Ramos (cell line): ENCODE data around the gene NFKB1.

ENCODE experiments used
- in situ Hi-C: fragments of 300-500 bp; cut with MboI; formaldehyde crosslinking; loops from one replicate; pipeline ENCODE4 v1.14.3; 2022; ENCODE audit warnings: low sequenced_read_pairs; ENCODE audit not compliant: unreplicated experiment

Gene NFKB1

DNA sequence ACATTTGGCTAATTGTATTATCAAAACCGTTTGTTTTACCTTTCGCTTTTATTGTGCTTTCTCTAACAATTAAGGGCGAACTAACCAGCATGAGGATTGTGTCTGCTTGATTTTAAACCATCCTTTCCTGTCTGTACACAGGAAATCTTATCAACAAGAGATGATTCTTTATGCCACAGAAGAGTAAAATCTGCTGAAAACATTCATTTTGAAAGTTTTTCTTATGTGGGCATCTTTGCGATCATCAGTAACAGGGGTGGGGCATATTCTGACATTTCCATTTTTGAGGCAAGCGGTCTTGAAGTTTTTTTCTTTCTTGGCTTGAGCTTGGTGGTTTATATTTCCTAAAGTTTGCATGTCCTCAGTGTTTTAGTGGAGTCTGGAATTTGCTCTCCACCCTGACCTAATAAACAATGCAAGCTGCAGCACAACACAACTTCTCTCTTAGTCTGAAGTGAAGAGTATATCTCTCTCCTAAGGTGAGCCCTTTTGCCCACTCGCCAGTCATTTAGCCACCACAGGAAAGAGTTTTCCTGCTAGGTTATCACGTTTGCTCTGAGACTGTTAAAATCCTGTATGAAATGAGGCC, 26.6 kb downstream of the NFKB1 start:
- in situ Hi-C loops, result no loop called here

DNA sequence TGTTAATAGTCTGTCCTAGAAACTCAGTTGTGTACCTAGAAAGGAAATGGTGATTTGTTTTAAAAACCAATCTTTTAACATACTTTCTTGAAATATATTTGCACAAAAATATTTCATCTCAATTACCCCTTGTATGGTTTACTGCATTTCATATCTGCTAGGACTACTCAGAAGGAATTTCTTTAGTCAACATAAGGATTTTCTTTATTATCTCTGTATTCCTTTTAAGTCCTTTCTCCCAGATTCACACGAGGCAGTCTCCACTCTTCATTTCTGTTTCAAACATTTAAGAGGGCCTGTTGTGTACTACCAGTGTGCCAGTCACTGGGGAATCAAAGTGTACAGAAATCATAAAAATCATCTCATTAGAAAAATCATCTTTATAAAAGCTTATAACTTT, 28.8 kb downstream of the NFKB1 start:
- in situ Hi-C loops, result no loop called here

DNA sequence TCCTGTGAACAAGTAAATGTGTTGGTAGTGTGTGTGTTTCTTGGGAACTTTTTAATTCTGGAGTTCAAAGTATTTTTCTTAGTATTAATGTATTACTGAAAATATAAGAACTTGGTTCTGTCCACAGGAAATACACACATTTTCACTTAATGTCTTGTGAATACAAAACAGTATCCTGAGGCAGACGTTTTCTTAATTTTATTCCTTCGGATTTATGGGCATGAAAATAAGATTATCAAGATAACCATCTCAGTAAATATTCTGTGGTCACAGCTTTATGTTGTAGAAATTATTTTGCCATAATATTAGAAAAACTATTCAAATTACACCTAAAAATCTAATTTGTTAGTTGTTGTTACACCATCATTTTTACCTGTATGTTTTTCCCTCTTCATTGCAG, 29.8 kb downstream of the NFKB1 start:
- in situ Hi-C loops, result no loop called here

DNA sequence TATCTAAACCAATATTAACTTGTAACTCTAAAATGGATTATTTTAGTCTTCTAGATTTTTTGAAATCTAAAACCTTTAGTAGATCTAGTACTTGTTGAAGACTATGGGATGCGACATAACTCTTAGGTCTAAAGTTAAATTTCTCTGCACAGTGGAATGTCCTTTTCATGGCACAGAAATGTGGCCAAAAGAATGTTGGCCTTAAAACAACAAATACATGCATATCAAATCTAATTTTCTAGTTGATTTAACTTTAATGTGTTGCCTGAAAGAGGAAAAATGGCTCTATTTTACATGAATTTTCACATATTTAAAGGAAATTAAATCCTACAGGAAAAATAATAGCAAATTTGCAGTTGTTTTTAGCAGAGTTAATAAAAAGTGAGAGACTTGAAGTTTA, 30.3 kb downstream of the NFKB1 start:
- in situ Hi-C loops, result no loop called here

DNA sequence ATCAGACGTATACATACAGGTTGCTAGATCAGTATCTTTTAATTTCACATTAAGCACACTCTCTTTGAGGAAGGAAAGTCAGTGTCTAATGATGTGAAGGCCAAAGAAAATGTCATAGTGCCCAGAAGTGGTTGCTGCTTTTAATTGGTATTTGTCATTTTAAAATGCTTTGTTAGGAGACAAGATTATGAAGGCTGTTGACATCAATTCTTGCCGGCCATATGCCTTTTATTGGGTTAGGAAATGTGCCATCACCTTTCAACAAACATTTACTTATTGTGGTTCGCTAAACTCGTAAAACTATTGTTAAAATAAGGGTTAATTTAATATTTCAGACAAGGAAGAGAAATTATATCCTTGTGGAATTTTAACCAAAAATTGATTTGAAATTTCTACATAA, 32.2 kb downstream of the NFKB1 start:
- in situ Hi-C loops, result no loop called here

DNA sequence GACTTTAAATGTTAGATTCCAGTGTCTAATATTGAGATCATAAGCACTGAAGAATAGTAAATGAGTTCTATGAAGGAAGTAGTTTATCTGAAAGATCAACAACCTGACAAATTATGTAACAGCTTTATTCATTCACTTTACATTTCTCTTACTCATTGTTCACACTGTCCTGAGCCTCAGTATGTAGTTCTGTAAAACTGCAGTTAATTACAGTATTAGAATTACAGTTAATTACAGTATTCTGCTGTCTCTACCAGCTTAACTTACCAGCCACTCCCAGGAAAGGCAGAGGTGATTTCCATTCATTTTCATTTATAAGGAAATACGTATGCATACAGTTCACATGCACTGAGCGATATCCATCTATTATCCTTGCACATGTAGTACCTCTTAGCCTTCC, 32.7 kb downstream of the NFKB1 start:
- in situ Hi-C loops, result no loop called here

DNA sequence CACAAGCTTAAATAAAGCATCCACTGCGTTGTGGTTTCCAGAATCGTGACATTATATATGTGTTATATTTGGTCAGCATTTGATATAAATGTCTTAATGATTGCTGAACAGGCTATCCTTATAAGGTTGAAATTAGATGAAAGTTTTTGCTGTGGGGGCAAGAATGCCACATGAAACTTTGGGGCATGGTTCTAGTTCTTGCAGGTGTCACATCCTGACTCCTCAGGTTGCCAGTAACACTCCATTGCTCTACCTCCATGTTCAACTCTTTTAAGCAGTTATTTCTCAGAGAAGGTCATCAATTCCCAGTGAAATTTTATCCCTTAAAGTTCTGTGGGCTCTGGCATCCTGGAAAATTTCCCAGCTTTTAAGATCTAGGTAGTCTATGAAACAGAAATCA, 33.7 kb downstream of the NFKB1 start:
- in situ Hi-C loops, result no loop called here

DNA sequence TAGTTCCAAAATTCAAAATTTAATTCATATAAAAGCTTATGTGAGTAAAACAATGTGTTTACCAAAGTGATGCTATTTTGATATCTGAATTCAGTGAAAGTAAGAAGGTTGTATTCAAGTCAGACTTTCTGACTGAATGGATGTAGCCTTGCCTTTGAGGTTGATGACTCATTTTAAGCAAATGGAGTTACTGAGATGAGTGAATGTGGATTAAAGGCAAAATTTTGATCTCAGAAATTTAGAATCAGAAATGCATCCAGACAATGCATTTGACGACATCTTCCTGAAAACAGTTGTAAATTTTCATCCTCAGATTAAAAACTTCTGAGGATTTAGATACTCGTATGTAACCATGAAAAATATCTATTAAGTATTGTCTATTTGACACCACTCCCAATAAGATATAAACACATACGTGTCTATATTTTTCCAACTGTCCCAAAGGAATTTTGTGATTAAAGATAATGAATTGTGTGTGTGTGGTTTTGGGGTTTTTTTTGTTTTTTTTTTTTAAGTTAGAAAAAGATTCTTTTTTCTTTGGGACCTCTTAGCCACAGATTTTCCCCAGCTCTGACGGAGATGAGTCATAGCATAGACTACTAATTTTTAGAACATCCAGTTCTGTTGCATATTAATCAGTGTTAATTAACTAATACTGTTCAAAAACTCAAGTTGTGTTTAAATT, 34.4 kb downstream of the NFKB1 start:
- in situ Hi-C loops, result no loop called here

DNA sequence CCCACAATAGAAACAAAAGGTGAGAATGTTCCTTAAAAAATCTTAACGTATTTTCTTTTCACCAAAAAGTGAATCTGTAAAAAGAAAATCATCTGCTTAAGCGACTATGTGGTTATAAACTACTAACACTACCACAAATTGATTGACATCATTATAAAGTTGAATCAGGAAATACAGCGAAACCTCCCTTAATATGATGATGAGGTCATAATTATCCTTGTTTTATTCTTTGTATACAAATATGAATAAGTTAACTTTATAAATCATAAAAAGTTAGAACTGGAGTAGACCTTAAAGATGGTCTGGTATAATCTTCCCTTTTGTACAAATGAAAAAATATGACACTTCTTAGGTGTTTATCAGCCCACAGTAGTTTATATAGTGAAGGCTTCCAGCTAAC, 35.6 kb downstream of the NFKB1 start:
- in situ Hi-C loops, result no loop called here

DNA sequence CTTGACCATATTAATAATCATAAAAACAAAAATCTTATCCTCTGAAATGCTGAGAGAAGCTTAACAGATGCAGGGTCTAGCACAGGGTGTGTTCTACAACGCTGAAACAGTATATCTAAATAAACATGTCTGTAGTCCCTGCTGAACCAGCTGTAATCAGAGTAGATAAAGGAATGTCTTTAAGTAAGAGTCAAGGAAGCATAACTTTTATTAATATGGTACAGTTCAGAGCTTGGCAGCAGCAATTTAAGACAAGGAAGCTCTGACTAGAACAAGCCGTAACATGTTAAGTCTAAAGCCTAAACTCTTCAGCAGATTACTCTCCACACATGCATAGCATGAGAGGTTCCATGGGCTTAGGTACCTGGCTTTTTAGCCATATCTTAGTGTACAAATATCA, 36.1 kb downstream of the NFKB1 start:
- in situ Hi-C loops, result no loop called here

DNA sequence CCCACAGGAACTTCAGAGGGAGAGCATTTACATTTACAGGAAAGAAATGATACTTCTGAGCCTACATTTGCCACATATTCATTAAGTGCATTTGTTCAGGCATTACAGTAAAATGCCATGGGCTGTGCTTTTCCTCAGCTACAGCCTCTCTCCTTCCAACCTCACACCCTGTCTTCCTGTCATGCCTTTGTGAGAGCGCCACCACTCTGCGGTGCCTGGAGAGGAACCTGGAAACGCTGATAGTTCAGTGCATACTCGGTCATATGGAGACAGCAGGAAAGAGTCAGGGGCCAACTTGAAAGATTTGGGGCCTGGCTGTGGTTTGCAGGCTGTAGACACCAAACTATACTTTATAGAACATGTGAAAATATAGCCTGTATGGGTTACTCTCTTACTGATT, 40.5 kb downstream of the NFKB1 start:
- in situ Hi-C loops, result no loop called here

DNA sequence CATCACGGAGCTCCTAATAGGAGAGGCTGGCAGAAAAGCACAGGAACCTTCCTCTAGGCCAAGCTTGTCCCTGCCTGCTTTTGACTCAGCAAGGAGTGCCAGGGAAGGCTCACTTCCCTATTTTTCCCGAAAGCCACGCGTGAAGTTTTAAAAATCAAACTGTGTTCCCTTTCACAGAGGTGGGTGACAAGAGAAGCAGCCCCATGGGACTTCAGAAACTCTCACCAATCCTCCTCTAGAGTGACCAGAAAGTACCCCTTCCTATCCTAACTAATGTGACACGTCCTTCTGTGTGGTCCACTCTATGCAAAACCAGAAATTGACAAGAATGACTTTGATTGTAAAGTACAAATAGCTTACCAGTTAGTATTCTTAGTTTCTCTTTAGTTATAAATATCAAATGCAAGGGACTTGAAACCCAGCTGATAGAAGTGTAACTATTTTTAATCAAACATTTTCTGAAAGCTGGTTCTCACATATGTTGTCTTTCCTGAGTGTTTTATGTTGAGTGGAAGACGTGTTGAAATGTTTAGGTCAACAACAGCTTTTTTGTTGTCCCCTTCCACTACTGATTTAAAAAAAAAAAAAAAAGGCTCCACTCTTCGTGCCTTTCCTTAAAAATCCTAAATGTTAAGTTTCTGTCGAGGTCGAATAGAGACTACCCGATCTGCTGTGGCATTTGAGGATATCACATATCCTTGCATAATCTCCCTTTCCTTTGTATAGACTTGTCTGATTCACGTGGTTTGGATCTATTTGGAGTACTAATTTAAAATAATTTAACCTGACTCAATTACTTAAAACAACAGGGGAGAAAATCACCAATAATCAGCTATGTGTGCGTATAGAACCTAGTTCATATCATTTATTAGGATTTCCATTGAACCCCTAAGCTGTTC, 42.1 kb downstream of the NFKB1 start:
- in situ Hi-C loops, result no loop called here

DNA sequence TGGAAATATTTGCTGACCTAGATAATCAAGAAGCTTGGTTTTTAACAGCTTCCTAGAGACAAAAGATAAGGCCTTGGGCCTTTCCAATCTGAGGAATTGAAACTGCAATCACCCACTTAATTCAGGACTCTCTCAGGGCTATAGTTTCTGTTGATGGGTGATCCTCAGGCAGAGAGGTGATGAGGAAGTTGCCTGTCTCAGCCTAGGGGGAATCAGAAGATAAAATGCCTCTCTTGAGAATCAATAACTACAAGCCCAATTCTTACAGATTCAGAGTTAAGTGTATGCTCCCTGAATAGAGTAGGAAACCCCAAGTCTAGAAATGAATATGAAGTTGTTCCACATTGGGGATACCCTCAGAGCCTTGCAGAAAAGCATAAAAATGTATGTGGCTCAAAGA, 45.5 kb downstream of the NFKB1 start:
- in situ Hi-C loops, result no loop called here

DNA sequence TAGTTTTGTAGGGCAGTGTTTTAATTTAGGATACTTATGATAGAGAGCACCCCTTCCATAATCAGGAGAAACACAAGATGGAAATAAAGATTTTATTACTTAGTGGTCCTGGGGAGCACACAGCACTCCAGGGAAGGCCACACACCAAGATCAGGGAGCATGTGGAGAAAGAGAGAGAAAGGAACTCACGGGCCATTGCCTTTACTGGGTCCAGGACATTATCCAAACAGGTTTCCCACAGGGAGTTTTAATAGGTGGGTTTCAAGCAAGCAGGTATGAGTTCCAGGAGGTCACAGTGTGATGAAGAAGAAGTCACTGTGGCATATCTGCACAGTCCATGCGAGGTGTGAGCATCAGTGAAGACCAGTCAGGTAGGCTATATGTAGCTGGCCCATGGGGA, 46.8 kb downstream of the NFKB1 start:
- in situ Hi-C loops, result no loop called here

DNA sequence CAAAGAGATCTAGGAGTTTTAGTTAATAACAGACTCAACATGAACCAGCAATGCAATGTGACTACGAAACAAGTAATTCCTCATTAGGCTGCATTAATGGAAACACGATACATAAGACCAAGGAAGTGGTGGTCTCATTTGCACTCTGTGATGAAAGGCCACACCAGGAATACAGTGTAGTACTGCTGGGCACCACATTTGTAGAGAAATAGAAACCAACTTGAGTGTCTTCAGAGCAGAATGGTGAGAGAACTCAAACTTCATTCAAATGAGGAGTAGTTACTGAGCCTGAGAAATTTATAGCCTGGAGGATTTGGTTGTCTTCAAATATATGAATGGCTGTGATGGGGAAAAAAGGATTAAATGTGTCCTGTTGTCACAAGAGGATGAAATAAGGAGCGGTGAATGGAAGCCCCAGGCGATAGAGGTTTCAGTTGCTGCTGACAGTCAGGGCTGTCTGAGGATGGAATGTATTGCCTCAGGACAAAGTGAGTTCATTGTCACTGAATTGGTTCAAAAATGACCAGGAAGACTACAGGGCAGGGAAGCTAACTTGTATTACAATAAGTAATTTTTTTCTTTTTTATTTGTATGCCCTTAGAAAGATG, 50.9 kb downstream of the NFKB1 start:
- in situ Hi-C loops, result no loop called here

DNA sequence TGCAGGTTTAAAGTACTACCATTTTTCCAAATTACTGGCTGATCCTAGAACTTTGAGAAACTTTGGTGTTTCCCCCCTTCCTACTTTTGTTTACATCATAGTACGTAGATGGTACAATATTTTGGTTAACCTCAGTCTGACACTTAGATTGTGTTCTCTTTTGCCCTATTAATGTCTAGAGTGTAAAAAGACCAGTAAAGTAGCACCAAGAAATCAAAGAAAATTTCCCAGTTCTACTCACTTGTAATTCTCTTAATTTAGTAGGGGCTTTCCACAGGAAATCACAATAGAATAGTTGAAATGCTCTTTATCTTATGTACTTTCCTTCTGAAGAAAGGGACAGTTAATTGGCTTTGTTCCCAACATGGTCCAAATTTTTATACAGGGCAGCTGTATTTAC, 51.6 kb downstream of the NFKB1 start:
- in situ Hi-C loops, result no loop called here

DNA sequence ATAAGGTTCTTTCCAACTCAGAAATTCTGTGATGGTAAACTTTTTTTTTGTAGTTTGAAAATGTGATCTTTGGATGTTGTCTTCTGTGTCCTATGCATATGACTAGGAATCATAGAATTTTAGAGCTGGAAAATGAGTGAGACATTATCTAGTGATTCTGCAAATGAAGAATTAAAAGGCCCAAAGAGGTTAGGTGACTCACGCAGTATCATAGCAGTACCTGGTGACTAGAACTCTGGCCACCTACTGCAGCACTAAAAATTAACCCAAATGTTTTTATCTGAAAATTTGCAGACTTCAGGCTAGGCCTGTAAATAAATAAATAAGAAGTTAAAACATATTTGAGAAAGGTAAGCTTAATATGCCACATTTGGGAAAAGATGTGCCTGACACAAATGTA, 52.8 kb downstream of the NFKB1 start:
- in situ Hi-C loops, result no loop called here

DNA sequence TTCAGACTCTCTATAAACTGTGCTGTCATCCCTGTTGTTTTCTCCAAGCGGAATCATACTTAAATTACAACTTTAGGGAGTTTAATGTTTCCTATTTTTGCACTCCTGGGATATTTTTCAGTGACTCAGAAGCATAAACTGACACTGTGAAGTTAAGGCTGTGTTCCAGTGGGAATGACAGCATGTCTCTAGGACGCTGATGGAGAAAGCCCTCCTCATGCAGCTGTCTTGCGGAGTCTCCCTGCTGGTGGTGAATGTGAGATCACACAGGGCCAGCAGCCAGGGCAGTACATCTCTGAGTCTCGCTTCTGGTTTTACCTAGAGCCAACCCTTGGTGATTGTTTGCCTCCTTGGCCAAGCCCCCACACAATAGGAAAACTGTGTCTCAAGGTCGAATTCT, 53.3 kb downstream of the NFKB1 start:
- in situ Hi-C loops, result no loop called here

DNA sequence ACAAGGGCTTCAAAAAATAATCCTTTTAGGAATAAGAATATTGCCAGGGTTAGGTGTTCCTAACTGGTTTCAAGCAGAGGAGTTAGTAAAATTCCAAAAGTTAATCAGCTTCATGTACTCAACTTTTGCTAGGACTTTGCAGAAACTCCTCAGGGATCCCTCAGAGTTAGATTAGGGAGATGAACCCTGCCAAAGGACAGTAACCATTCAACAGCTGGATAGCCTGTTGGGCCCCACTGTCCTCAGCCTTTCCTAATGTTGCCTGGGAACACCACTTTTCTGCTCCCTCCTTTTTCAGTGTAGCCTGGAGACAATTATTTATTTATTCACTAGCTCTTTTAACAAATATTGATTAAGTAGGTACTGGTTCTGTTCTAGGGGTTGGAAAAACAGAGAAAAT, 53.8 kb downstream of the NFKB1 start:
- in situ Hi-C loops, result no loop called here

DNA sequence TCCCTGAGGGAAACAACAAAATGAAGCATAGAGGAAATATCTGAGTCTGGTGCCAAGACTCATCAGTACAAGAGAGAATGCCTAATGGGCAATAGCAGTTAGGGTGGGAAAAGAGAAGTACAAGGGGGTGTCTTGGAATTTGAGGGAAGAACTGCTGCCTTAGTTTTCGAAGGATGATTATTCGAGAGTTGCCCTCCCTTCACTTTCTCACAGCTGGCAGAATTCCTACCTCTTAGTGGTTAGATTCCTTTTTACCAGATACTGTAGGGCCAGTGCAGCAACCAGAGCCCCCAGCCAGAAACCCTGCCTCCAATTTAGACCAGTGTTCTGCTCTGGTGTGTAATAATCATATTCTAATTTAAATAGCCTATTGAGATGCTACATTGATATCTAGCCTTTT, 56.5 kb downstream of the NFKB1 start:
- in situ Hi-C loops, result no loop called here

DNA sequence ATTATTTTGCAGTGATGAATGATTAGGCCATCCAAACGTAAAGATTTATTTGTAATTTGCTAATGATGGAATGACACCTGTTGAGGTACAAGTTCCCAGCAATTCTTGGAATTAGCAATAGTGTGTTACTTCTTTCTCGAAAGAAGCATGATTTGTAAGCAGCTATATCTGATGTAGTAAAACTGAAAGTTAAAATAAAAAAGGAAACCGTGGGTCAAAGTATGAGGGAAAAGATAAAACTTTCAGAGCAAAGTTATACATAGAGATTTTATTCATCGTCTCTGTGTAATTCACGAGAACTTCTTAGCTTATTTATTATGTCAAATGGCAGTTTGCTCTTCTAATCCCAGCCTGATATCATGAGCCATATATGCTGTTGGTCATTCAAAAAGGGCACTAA, 59.0 kb downstream of the NFKB1 start:
- in situ Hi-C loops, result no loop called here
